PC-3 (cell line): ENCODE measurements around the gene SCN2B. TPM values are rescaled to one million over a fixed set of nuclear protein-coding genes. Genes with fewer than 3 reads are reported as not detected.
A peak's percentile ranks its signal among the peaks of the same experiment; 100 is the strongest.

ENCODE experiments used
- ATAC-seq: fragments of 200-7000 bp; cut with Tn5 transposase; 2 replicates; pipeline ENCODE4 v1.9.1; 2020; ENCODE audit warnings: mild to moderate bottlenecking, moderate library complexity
- BruUV-seq: library from RNA; stranded (reverse); fragments of 400-500 nt; replicated peaks from 2 replicates; lab custom pipeline; 2021; lab: Mats Ljungman, UMichigan
- CTCF ChIA-PET: fragments of 300-600 bp; sonication (Branson Sonifier 250); formaldehyde crosslinking; loops from one replicate; lab custom pipeline; 2022; ENCODE audit warnings: antibody characterized with exemption; lab: Charles Lee
- POLR2A ChIA-PET: fragments of 300-600 bp; sonication (Branson Sonifier 250); formaldehyde crosslinking; loops from one replicate; lab custom pipeline; 2022; ENCODE audit warnings: antibody characterized with exemption; ENCODE audit not compliant: unreplicated experiment; lab: Charles Lee
- DNase-seq: peaks from one replicate; pipeline ENCODE4 v3.0.0-alpha.2; 2015
- H2AFZ ChIP-seq: fragments of 300-600 bp; sonication (generic); 2 replicates; pipeline ENCODE4 v1.6.0; 2016; ENCODE audit warnings: antibody characterized with exemption, low read length
- H3F3A ChIP-seq: fragments of 300-600 bp; sonication (generic); one replicate; pipeline ENCODE4 v1.6.0; 2017; ENCODE audit warnings: antibody characterized with exemption, low read length, control low read depth, mild to moderate bottlenecking; ENCODE audit not compliant: unreplicated experiment
- H3K27ac ChIP-seq: fragments of 300-600 bp; sonication (generic); 2 replicates; pipeline ENCODE4 v1.5.1; 2016; ENCODE audit warnings: mild to moderate bottlenecking, low read length
- H3K27me3 ChIP-seq: fragments of 300-600 bp; sonication (generic); 2 replicates; pipeline ENCODE4 v1.6.1; 2016; ENCODE audit warnings: low read length, mixed read lengths
- H3K36me3 ChIP-seq: fragments of 300-600 bp; sonication (generic); 2 replicates; pipeline ENCODE4 v1.6.1; 2016; ENCODE audit warnings: low read depth, mixed run types, low read length, mixed read lengths
- H3K4me1 ChIP-seq: fragments of 300-600 bp; sonication (generic); 2 replicates; pipeline ENCODE4 v1.5.1; 2016; ENCODE audit warnings: low read length; ENCODE audit not compliant: insufficient read depth
- H3K4me2 ChIP-seq: fragments of 300-600 bp; sonication (generic); 2 replicates; pipeline ENCODE4 v1.6.0; 2016; ENCODE audit warnings: low read length
- H3K4me3 ChIP-seq: fragments of 300-600 bp; sonication (generic); 2 replicates; pipeline ENCODE4 v1.5.1; 2016; ENCODE audit warnings: mild to moderate bottlenecking, low read length, mixed read lengths
- H3K79me2 ChIP-seq: fragments of 300-600 bp; sonication (generic); 2 replicates; pipeline ENCODE4 v1.6.1; 2017; ENCODE audit warnings: low read length, mixed read lengths
- H3K9ac ChIP-seq: fragments of 300-600 bp; sonication (generic); 2 replicates; pipeline ENCODE4 v1.6.0; 2016; ENCODE audit warnings: mild to moderate bottlenecking, low read length
- H3K9me2 ChIP-seq: fragments of 300-600 bp; sonication (generic); replicated peaks from 2 replicates; pipeline ENCODE4 v1.6.1; 2016; ENCODE audit warnings: mixed run types, low read length, mixed read lengths
- H3K9me3 ChIP-seq: fragments of 300-600 bp; sonication (generic); 2 replicates; pipeline ENCODE4 v1.6.1; 2016; ENCODE audit warnings: low read length, mixed read lengths
- H4K20me1 ChIP-seq: fragments of 300-600 bp; sonication (generic); 2 replicates; pipeline ENCODE4 v1.6.1; 2016; ENCODE audit warnings: low read length, mixed read lengths
- CTCF ChIP-seq: fragments of 300-600 bp; sonication (generic); conservative IDR thresholded peaks from 2 replicates; pipeline ENCODE4 v1.5.1; 2017; ENCODE audit warnings: antibody characterized with exemption, low read depth, mild to moderate bottlenecking, low read length
- EZH2 ChIP-seq: fragments of 300-600 bp; sonication (generic); IDR thresholded peaks from one replicate; pipeline ENCODE4 v1.6.1; 2017; ENCODE audit warnings: antibody characterized with exemption, mild to moderate bottlenecking, low read length; ENCODE audit not compliant: unreplicated experiment
- EZH2phosphoT487 ChIP-seq: fragments of 300-600 bp; sonication (generic); IDR thresholded peaks from 2 replicates; pipeline ENCODE4 v1.6.1; 2018; ENCODE audit warnings: mild to moderate bottlenecking, antibody characterized with exemption, low read length, borderline replicate concordance
- intact Hi-C: fragments of 100-400 bp; cut with micrococcal nuclease; formaldehyde crosslinking; loops from 2 replicates; pipeline ENCODE4 v1.9.0; 2023
- total RNA-seq: library from RNA; depleted of rRNA; stranded (reverse); fragments of >200 nt; gene quantifications from 2 replicates; pipeline ENCODE4 v1.2.3, GENCODE V29; 2014

SCN2B gene
- total RNA-seq, 1 experiment from 2014 or later = not detected

- H3K4me2 ChIP-seq = peak overlapping the region; percentile 30
- intact Hi-C loops = no loop called here
- CTCF ChIA-PET = interaction anchor here (0.6 to 0.7 kb wide), 2 partner anchors 14 to 176 kb away, joined by 3 to 4 read pairs; no protein-coding TSS in a partner anchor
- H3K4me1 ChIP-seq = peaks cover 13% of the 10 kb centered on the region; the same call in 1 of the 2 replicates
- ATAC-seq = peak; percentile 27
- no peaks in the 10 kb centered on the region for H3K36me3 ChIP-seq
- H3K27me3 ChIP-seq = peaks cover 98% of the 10 kb centered on the region
- no TSS peak for BruUV-seq
- H3F3A ChIP-seq = no peaks in the 10 kb centered on the region
- H3K9me3 ChIP-seq = no peaks in the 10 kb centered on the region
- H4K20me1 ChIP-seq = no peaks in the 10 kb centered on the region
- no peak overlapping the region for H3K9ac ChIP-seq
- TF ChIP-seq CTCF = 0 out of 2 replicates have a peak, but pooled peaks have one; percentile 15
- no peak for TF ChIP-seq EZH2
- DNase-seq = peak; percentile 39
- no peak overlapping the region for H3K27ac ChIP-seq
- no peaks in the 10 kb centered on the region for H3K9me2 ChIP-seq
- H3K79me2 ChIP-seq = no peaks in the 10 kb centered on the region
- H3K4me3 ChIP-seq = peak overlapping the region; percentile 6; the same call in 1 of the 2 replicates
- peak overlapping the region; percentile 10 for H2AFZ ChIP-seq
- POLR2A ChIA-PET = no interaction called here
These were observed 19.8 kb downstream of the SCN2B start for GRCh38 chr11:118156531-118157185.

GRCh38 chr11:118155776-118156530 is 20.5 kb downstream of the SCN2B start:
- Histone ChIP-seq H4K20me1 (no peaks in the 10 kb centered on the region), H3F3A (no peaks in the 10 kb centered on the region), H3K79me2 (no peaks in the 10 kb centered on the region), H3K4me3 (peak overlapping the region; percentile 6; the same call in 1 of the 2 replicates), H3K4me2 (peak overlapping the region; percentile 30), H3K9me3 (no peaks in the 10 kb centered on the region), H3K9ac (no peak overlapping the region), H3K36me3 (no peaks in the 10 kb centered on the region), H3K27me3 (peaks cover 96% of the 10 kb centered on the region), H3K4me1 (peaks cover 15% of the 10 kb centered on the region; the same call in 1 of the 2 replicates), H2AFZ (peak overlapping the region; percentile 10), H3K27ac (no peak overlapping the region), H3K9me2 (no peaks in the 10 kb centered on the region)
- no TSS peak for BruUV-seq
- intact Hi-C loops = no loop called here
- POLR2A ChIA-PET = no interaction called here
- TF ChIP-seq EZH2phosphoT487 (no peak), EZH2 (no peak), CTCF (no peak)
- ATAC-seq (no peak), DNase-seq (no peak)
- CTCF ChIA-PET = interaction anchor here (0.6 to 0.7 kb wide), 2 partner anchors 13 to 176 kb away, joined by 3 to 4 read pairs; no protein-coding TSS in a partner anchor
